GM18951 (cell line): Measurements from ENCODE around the gene DUSP11.
A peak's percentile ranks its signal among the peaks of the same experiment; 100 is the strongest.
"Not testable (repeated sequence)": the region's sequence is repeated elsewhere in the genome, so short reads cannot be mapped to it uniquely, and the experiment has no call there.

Experiments used
- POLR2A ChIP-seq: IDR thresholded peaks from 4 replicates; pipeline ENCODE4 v1.6.1; 2011; ENCODE audit warnings: mild to moderate bottlenecking; ENCODE audit not compliant: insufficient read length, insufficient read depth; ENCODE audit errors: extremely low read depth
- in situ Hi-C: fragments of 300-500 bp; cut with MboI; formaldehyde crosslinking; loops from one replicate; pipeline ENCODE4 v1.12.0; 2022; ENCODE audit warnings: low sequenced_read_pairs, mixed read lengths, inconsistent platforms; ENCODE audit not compliant: unreplicated experiment

Gene DUSP11

DNA sequence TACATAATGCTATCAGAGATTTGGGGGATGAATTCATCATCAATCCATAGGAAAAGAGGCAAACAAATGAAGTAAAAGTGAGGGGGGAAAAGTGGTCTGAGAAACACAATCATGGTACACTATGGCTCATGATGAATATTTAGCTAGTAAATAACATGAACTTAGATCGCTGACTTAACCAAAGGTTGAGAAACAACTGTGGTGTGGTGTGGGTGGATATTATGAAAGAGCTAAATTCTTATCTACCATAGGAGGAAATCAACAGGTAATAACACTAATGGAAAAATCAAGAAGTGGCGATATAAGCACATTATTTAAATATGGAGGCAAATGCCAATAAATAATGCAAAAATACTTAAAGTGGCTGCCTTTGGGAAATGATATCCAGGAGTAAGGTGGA, 30.6 kb downstream of the DUSP11 start:
- in situ Hi-C loops = no loop called here
- TF ChIP-seq POLR2A = no peak

DNA sequence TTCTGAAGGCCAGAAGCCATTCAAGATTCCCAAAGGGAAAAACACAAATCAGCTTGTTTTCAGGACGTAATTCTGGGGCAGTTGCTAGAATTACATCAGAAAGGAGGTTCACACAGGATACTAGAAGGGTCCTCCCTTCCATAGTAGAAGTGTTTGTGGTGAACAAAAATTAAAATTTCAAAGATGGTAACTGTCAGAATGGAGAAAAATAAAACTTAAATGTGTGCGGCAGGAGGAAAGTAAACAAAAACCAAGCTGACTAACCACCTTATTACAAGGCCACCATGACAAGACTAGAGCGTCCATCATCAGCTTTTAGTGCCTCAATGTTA, 33.1 kb downstream of the DUSP11 start:
- in situ Hi-C loops = no loop called here
- no peak for TF ChIP-seq POLR2A

DNA sequence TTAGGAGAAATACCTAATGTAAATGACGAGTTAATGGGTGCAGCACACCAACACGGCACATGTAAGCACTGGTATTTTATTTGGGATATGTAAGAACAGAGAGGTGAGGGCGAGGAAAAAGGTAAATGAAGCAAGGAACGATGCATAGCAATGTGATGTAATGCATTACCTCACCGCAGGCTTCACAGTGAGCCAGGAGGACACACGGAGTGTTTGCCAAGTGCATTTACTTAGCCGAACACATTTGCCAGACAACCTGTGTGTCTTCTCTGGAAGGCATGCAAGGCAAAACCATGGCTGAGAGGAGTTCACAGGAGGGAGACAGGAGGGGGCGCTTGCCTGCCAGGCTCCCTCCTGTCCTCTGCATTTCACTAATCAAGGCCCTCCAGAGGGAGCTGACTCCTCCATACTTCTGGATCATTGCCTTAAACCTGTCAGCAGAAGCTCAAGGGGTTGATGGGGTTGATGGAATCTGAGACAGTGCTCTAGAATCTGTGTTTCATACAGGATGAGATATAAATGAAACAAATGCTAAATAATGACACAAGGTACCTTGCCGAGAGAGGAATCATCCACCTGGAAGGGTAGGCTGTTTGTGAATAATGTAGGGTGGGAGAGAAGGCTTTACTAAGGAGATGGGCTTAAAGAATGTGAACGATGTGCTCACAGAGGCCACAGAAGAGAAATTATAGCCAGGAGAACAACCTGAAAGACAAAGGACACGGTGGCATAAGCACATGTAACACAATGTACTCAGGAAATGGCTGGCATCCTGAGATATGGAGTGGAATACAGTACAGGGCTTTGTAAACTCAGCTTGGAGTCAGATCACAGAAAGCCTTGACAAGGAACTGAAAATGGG, 33.7 kb downstream of the DUSP11 start:
- TF ChIP-seq POLR2A = no peak
- in situ Hi-C loops = no loop called here

DNA sequence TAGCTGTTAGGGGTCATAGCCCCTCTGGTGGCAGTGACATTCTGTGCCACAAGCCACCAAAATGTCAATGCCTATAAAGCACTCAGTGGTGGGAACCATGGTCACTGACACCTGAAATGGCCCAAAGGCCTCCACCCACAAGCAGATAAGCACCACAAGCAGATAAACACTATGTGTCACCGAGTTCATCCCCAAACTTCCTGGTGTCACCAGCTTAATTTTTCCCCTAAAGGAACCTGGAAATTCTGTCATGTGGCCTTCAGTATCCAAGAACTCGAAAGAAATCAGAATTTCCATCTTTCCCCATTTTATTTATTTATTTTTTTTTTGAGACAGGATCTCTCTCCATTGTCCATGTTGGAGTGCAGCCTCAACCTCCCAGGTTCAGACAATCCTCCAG, 39.1 kb downstream of the DUSP11 start:
- TF ChIP-seq POLR2A = no peak
- in situ Hi-C loops = no loop called here

DNA sequence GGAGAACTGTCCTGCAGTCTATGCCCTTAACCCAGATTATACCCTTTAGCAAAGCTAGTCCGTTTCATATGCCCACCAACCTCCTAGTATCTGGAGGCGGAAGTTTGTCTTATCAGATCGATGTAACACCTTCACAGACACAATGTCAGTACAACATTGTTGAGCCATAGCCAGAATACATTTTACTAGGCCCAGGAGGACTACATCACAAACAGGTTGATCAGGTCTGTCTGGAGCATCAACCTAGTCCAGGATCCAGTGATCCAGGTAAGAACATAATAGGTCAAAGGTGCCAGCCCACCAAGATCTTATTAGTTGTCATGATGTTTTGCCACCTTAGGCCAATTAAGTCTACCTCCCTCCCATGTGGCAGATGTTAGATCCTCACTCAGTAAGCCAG, 40.8 kb downstream of the DUSP11 start:
- in situ Hi-C loops = no loop called here
- TF ChIP-seq POLR2A = no peak

DNA sequence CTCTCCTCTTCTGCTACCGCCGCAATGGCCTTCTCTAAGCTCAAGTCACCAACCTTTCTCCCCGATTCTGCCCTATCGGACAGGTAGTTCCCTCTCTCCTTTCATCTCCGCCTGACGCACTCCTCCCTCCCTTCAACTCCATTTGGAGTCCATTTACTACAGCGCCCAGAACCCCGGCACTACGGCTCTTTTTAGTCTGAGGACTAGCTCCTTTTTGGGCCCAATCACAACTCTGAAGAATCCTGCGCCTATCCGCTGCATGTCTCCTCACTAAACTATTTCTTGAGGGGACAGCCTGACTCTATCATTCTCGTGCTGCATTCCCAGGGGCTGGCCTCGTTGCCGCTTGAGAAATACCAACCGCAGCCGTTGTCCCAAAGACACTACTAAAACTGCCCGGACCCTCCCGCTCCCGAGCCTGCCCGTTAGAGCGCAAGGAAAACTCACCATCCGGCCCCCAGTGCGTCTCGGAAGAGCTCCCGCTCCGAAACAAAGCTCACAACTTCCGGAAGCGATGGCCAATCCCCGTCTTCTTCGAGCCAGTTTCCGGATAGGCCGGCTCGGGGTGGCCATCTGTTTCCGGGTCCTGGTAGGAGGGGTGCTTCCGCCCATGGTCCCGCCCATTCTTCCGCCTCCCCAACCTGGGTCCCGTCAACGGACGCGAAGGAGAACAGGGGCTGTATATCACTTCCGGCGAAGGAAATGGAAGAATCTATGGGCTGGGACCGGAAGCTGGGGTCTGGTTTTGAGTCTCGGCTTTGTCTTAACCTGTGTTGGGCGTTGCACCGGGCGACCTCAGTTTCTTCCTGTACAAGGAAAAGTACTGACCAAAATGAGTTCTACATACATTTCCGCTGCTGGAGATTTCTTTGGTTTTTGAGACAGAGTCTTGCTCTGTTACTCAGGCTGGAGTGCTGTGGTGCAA, 42.8 kb downstream of the DUSP11 start, which contains the start of gene TPRKB:
TPRKB (minus strand) TSS at position 491 of the 925 bp plus-strand sequence. CDS start 2,776 bp downstream, outside the sequence.
- in situ Hi-C loops = no loop called here
- TF ChIP-seq POLR2A = peak; percentile 74

DNA sequence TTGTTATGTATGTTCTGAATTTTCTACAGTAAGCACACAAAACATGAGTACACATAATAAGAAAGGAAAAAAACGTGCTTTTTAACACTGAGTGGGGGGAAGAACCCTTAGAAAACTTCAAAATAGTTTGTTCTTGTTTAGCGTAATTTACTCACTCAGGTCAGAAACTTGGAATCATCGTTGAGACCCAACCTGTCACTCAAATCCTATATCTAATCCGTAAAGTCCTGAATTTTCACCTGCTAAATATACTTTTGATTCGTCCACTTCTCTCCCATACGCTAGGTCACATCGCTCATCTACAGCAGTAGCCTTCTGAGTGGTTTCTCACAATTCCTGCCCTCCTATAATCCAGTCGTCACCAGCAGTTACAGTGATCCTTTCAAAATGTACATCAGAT, 43.5 kb downstream of the DUSP11 start:
- in situ Hi-C loops = no loop called here

DNA sequence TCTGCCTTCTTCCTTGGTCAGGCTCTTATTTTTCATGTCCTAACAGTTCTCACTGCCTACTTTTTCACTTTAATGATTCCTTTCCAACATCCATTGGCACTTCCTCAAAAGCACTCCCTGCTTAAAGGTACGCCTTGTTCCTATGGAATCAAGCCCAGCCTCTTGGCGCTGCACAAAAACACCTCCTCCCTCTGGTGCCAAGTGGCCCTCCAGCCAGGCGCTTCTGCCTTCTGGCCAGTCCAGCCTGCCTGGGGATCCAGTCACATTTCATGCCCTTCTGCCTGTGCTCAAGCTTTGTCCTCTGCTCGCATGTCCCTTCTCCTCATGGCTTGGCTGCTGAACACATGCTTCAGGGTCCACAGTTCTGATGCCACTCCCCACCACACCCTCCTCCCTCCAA, 49.1 kb downstream of the DUSP11 start:
- in situ Hi-C loops = no loop called here
- no peak for TF ChIP-seq POLR2A

More for the DNA sequence above, 43.5 kb downstream of the DUSP11 start:
- TF ChIP-seq POLR2A = no peak

DNA sequence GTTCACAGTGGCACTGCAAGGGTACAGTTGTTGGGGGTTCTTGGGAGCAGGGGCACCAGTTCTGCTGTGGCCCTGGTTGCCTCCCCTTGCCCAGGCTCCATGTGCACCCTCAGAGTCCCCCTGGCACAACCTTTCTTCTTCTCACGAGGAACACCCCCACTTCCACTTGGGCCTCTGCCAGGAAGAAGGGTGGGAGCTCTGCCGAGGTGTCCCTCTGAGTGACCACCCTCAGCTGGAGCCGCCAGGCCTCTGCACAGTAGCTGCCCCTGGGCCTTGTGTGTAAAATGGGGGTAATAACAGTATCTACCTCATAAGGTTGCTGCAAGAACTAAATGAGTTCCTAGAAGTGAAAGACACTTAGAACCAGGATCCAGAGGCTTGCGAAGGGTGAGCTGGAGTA, 51.2 kb downstream of the DUSP11 start:
- in situ Hi-C loops = no loop called here

DNA sequence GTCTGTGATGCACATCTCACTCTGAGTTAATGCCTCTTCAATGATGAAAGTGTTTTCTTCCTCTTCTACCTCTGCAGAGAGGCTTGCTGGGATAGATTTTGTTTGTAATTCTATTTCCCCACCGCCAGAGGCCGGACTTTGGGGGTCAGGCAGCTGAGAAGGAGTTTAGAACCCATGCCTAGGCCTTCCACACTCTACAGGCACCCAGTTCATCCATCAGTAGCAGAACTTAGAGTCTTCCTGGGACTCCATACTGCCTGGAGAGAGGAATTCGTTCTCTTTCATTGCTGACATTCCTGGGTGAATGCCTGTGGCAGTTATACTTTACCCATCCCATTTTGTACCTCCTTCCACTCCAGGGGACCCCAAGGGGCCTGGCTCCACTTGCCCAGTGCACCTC, 51.9 kb downstream of the DUSP11 start:
- in situ Hi-C loops = no loop called here
- TF ChIP-seq POLR2A = no peak

More for the DNA sequence above, 51.2 kb downstream of the DUSP11 start:
- TF ChIP-seq POLR2A = no peak

DNA sequence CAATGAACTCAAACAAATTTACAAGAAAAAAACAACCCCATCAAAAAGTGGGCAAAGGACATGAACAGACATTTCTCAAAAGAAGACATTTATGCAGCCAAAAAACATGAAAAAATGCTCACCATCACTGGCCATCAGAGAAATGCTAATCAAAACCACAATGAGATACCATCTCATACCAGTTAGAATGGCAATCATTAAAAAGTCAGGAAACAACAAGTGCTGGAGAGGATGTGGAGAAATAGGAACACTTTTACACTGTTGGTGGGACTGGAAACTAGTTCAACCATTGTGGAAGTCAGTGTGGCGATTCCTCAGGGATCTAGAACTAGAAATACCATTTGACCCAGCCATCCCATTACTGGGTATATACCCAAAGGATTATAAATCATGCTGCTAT, 53.2 kb downstream of the DUSP11 start:
- in situ Hi-C loops = not testable (repeated sequence)

DNA sequence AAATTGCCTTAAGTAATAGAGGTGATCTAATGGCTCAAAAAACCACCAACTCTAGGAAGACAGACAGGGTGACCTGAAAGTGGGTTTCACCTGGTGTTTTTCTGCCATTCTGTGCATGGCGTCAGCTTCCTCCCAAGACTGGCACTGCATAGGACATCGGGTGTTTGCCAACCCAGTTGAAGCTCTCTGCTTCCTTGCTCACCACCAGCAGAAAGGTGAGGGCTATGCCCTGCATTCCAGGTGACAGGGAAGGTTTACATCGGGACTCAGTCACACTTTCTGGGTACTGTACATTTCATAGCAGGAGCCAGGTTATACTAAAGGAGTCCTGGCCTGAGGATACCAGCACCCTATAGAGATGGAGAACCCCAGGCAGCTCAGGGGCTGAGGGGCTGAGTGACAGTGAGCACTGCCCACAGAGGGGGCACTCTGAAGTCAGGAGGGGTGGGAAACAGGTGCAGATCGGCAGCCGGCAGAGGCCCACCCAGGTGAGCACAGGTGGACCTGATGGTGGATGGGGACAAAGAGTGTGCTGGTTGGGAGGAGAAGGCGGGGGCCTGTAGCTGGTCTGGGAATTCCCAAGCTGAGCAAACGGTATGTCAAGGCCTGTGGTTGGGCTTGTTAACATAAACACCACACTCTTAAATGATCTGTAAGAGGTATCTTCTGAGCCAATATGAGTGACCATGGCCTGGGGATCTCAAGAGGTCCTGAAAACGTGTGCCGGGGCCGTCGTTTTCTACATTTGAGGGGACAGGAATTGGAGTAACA, 60.9 kb downstream of the DUSP11 start:
- TF ChIP-seq POLR2A = no peak
- in situ Hi-C loops = no loop called here

DNA sequence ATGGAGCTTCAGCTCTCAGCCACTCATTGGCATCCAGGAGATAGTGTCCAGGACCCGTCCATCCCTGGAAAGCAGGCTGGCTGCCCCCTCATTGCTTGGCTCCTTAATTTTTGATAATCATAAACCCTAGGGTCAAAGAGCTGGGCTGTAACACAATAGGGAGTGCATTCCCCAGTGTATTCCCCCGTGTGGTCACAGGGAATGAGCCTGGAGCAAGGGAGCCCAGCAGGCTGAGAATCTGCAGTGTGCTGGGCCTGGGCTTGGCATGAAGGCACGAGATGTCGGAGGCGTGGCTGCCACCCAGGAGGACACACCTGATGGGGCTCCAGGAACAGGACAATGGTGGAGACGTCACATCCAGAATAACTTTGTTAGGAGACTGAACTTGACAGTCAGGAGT, 61.5 kb downstream of the DUSP11 start:
- in situ Hi-C loops = no loop called here
- no peak for TF ChIP-seq POLR2A

DNA sequence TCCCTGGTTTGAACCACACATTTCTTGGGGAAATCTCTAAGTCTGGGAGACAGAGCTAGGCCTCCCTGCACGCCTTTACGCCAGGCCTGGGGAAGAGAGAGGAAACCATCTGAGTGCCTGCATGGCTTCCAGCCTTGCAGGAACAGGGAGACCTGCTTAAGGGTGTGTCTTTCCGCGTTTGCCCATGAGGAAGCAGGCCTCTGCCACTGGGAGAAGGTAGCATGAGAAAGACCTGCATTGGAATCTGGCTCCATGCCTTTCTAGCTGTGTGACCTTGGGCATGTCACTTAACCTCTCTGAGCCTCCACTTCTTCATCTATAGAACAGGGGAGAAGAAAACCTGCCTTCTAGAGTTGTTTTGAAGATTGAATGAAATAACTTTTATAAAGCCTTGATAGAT, 62.2 kb downstream of the DUSP11 start:
- in situ Hi-C loops = not testable (repeated sequence)
